ENCODE measurements around the gene NEGR1.
"Not testable (repeated sequence)": the region's sequence is repeated elsewhere in the genome, so short reads cannot be mapped to it uniquely, and the experiment has no call there.

Gene NEGR1

DNA sequence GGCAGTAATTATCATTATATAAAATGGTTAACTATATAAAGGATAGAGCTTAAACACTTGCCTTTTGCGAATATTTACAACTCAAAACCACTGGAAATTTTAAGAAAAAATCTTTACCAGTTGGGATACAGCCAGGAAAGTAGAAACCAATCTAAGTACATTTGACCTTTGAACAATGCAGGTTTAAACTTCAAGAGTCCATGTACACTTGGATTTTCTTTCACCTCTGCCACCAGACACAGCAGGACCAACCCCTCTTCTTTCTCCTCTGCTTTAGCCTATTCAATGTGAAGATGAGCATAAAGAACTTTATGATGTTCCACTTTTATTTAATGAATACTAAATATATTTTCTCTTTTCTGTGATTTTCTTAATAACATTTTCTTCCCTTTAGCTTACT is 361.1 kb downstream of the NEGR1 start:
- DNase-seq: no peak

DNA sequence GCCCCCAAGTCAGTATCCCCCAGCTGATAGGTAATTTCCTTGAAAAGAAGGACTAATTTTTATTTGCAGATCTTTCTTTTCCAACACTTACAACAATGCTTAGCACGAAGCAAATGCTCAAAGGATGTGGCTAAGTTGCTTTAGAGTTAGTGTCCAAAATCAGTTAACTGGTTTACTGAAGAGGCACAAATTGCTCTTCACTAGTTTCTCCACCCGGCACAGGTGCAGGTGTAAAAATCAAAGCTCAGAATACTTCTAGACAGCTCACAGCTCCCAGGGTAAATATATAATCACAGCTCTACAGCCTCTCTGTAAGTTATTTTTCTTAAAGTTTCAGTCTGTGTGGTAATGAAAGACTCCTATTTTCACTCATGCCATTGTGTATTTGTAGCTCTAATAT is 361.8 kb downstream of the NEGR1 start:
- DNase-seq: no peak

DNA sequence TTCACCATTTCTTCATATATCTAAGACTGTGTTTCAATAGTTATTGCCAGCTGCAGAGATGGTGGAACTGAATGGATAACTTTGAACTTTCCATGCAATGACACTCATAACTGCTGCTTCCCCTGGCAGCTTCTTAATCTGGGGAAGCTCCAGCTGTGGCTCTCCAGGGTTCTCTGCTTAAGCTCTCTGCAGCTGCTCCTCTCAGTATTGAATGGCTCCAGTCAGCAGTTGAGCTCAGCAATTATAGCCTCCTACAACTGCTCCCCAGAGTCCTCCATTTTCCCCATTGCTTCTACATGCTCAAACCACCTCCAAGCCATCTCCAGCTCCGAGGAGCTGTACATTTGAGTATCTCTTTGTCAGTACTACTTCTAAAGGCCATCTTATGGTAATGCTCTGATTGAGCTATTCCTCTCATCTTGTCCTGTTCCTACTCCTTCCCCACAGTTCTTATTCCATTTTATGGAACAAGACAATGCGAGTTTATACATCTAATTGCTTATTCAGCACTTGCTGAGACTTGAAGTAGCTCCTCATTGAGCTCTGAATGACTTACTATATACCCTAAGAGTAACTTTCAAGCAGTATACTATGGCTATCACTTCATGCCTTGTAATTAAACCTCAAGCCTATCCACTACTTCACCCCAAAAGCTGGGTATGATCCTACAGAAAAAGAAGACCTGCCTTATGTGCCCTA is 362.4 kb downstream of the NEGR1 start:
- DNase-seq: no peak

DNA sequence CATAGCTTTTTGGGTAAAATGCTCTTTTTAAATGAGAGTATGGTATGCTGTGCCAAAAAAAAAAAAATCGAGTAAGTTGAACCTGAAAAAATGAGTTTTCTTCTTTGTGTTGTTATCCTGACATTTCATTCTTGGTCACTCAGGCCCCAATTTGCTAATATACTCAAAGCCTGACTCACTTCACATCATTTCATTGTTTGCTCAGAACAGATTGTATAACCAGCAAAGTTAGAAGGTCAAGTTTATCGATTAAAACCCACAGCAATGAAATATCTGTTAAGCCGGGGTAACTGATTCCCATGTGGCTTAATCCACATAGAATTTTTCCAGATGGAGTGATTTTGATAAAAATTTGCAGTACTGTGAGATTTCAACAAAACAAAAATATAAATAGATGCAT is 363.7 kb downstream of the NEGR1 start:
- DNase-seq: no peak

DNA sequence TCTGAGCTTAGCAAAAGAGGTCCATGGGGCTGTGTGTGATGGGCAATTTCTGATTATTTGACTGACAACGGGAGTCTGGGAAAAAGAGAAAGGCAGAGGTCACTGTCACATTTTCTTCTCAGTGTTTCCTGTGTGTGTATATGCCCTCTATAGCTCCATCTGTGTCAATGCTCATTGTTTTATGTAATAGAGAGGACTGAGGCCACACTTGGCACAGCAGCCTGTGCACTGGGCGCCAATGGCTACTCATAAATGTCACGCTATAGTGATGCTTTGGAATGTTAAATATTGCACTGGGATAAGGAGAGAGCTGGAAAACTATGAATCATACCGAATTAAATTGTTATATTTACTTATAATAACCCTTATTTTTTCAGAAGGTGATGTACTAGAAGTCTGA is 365.4 kb downstream of the NEGR1 start:
- DNase-seq: no peak

DNA sequence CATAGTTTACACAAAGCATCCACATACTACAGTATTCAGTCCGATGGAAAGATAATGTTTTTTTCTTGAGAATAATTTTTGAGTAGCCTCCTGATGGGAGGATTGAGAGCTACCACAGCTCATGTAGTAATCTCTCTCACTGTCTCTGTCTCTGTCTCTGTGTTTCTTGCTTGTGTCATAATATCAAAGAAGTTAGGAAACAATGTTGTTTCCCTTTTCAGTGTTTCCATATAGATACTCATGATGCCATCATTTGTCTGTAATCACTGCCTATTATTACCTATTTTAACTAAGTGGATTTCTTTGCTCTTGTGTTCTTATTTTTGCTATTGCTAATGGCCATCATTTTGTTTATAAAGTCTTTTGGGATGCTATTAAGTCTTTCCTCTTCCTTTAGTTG is 367.7 kb downstream of the NEGR1 start:
- DNase-seq: no peak

DNA sequence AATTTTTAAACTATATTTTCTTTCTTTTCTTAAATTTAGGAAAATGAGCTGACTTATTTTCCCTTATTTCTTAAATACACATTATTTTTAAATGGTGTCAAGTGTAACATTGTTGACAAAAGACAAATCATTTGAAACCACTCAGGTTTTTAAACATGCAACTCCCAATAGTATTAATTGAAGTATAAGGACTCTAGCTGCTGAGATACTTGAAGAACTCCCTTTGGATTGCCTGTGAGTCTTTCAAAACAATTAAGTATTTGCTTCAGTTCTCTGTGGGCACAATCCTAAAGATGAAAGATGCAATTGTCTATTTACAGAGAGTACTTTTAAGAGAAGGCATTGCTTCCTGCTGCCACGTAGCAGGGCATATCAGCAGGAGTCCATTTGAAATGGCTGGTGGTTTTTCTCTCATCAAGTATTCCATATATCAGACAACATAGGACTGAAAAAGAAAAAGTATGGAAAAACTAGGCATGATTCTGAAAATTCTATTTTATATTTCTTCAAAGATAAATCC is 373.4 kb downstream of the NEGR1 start:
- no peak for DNase-seq

DNA sequence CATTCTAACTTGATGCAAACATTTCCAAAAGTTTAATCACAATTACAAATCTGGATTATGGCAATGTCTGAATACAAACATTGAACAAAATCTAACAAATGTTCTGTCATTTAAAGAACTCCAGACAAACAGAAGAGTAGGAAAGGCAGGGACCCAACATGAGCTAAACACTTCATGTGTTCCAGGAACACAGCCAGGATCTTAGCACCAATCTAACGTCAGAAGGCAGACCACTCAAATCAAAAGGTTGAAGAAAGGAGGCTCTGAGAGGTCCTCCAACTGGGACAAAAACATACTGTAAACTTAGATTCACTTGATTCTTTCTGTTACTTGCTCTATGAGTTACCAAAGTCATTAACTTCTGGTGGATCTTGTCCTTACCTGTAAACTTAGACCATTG is 374.0 kb downstream of the NEGR1 start:
- no peak for DNase-seq

DNA sequence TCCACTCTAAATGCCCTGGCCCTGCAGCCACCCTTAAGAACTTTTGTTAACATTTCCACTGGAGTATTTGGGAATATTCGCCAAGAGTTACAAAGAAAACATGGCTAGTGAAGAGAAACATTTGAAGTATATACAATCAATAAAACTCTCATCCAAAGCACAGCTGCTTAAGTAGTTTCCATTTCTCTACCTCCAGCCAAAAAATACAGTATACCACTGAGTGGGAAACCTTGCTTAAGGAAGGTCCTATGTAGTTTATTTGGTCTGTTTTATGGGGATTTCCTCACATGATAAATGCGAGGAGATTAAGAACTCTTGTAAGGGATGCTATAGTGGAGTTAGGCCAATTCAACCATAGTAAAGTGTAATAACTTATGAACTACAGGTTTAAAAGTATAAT is 382.5 kb downstream of the NEGR1 start:
- DNase-seq: no peak

DNA sequence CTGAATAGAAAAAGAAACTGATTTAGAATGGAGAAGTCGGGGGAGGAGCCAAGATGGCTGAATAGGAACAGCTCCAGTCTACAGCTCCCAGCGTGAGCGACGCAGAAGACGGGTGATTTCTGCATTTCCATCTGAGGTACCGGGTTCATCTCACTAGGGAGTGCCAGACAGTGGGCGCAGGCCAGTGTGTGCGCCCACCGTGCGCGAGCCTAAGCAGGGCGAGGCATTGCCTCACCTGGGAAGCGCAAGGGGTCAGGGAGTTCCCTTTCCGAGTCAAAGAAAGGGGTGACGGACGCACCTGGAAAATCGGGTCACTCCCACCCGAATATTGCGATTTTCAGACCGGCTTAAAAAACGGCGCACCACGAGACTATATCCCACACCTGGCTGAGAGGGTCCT is 394.2 kb downstream of the NEGR1 start:
- not testable (repeated sequence) for DNase-seq

DNA sequence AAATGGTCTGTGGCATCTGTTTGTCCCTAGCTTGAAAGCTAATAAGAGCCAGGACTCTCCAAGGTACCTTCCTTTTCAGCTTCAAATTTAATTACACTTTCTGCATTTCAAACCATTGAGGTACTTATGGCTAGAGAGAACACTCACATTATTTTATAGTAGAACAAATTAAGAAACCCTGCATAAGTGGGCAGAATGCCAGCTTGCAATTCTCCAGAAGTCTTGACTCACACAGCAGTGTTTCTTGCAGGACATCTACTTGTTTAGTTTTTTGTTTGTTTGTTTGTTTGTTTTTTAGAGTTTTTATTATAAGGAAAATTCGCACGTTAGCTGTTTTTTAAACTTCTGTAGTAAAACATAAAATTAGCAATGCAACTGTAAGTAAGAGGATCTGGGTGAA is 397.2 kb downstream of the NEGR1 start:
- peak; percentile 6 for DNase-seq

DNA sequence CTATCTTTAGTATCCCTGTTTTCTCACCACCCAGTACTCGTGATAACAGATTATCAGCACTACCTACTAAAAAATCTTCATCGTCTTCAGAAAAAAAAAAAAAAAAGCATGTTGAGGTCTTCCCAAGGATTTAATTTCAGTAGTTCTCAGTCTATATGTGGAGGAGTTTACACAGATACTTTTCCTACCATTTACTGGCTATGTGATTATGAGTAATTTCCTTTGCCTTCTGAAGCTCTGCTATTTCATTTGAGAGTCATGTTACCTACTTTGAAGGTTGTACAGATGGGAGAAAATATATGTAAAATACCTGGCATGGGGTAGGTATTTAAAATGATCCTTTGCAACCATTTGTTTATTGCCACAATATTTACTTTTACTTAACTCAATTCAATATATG is 399.7 kb downstream of the NEGR1 start:
- no peak for DNase-seq

DNA sequence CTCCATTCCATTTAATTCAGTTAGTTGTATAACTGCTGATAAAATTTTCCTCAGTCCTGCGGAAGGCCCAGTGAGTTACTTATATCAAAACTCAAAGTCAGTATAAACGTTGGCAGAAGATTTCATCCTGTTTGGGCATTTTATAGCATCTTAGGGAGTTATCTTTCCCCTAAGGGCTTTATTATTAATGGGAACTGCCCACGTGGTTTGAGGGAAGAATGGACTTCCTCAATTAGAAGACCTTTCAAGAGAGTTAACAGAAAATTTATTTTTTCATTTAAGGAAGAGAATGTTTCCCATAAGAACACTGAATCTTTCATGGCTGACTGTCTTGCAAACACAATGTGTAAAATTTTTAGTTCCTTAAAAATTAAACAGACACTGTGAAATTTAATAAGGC is 400.1 kb downstream of the NEGR1 start:
- DNase-seq: no peak

DNA sequence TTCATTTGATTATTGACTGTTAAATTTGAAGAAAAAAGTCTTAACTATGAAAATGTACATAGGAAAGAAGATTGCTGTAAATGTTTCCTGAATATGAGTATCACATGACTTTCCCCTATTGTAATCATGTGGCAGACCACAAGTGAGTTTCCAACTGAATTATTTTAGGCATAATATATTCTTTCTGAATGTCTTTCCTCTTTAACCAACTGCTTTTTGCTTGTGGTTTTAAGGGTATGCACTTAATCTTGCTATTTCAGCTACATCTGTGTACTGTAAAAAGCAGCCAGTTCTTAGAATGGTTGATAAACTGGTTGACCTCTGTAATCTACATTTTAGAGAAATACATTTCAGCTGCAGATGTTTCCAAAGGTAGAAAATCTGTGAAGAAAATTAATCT is 400.7 kb downstream of the NEGR1 start:
- DNase-seq: no peak

DNA sequence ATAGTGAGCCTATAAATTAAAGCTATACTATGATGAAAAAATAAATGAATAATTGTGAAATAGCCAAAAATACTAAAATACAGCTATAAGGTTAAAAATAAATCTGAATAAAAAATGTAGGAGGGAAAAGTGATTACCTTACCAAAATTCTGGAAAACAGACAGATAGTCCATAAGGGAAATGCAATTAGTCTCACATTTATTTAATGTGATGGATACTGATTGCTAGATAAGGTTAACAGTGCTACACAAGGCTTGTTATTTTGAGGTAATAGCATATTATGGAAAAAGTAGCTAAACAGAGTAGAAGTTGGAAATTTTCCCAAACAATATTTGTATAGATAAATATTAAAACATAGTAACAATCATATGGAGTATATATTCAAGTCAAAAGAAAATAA is 413.0 kb downstream of the NEGR1 start:
- no peak for DNase-seq

DNA sequence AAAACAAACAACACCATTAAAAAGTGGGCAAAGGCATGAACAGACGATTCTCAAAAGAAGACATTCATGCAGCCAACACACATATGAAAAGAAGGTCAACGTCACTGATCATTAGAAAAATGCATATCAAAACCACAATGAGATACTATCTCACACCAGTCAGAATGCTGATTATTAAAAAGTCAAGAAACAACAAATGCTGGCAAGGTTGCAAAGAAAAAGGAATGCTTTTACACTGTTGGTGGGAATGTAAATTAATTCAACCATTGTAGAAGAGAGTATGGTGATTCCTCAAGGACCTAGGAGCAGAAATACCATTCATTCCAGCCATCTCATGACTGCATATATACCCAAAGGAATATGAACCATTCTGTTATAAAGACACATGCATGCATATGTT is 419.6 kb downstream of the NEGR1 start:
- no peak for DNase-seq

DNA sequence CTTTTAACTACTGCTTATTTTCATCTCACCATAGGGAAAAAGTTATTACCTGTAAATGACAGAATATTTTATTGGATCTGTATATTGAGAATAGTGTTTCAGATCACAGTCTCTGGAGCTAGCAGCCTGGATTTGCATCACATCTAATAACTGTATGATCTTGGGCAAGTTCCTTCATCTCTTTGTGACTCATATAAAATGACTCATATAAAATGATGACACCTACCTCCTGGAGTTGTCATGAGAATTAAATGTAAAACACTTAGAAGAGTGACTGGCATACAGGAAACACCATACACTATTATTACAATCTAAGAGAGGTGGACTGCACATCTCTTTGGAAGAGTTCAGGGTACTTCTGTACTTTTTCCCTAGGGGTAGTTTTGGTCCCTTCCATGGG is 421.3 kb downstream of the NEGR1 start:
- DNase-seq: peak; percentile 70

DNA sequence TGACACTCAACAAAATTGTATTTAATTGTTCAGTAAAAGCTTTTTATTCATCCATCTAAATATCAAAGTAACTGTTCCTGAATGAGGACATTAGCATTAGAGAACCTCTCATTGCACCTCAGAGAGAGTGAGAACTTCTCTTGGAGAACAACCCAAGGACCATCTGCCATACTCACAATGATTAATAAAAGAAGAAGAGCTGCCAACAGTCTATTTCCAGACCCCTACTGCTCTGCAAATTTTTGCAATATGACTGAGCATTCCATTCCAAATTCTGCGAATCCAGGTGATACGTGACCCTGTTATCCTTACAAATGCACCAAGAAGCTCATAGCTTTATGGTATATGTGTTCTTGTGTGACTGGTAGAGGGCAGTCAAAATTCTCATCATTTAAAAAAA is 422.5 kb downstream of the NEGR1 start:
- DNase-seq: no peak

DNA sequence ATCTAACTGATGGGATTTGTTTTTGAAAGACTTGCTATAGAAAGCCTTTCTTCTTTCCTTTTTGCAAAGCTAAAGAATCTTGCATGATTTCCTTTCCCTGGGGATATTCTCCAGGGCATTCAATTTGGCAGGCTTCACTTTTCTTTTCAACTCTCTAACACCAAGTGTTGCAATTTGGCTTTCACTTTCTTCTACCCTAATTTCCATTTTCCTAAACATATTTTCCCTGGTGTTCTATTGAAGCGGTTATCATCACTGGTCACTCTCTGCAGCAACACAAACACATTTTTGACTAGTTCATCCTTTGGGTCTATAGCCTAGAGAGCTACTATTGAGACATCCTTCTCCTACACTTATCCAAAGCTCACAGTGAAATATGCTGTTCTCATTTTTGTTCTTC is 424.5 kb downstream of the NEGR1 start:
- DNase-seq: no peak

DNA sequence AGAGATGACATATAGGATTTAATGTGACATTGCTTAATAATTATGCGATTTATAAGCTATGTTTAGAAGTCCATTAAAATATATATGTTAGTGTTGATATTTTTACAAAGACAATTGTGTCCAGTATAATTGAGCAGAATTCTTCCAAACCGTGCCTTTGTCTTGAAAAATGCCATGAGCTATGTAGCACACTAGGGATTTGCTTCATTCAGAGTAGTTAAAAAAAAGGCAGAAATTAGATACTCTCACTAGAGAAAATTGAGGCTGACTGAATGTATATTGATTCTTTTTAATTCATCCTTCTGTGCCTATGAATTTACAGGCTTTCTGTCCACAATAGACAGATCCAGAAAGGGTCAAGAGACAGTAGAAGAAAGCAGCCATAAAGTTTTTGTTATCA is 429.0 kb downstream of the NEGR1 start:
- DNase-seq: no peak

DNA sequence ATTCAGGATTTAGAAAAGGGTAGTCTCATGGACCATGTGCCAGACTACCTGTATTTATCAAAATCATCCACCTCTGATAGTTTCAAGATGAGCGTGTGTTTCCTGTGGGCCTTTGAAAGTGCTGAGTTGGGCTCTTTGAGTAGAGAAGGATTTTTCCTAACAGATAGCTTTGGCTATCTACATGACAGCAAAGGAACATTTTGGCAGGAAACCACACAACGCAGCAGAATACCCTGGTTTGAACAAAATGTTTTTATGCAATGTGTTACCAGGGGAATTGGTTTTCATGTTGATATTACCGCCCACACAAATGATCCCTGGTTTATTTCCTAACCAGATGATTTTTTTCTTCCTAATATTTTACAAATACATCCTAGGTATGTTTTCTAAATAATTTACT is 431.4 kb downstream of the NEGR1 start:
- no peak for DNase-seq

DNA sequence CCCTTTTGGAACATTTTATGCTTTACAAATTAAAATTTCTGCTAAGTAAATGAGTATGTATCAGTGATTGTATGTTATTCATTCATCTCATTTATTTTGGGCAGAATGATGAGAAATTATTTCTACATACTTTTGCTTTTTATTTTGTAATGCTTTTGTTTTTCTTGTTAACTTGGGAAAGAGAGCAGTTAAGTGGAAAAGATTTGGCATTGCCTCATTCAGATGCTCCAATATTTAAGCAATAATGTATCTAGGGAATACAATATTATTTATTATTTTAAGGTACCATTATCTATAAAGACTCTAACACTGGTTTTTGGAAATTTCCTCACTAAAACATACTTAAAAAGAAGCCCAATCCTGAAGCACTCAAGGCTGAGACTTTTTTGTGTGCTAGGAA is 431.8 kb downstream of the NEGR1 start:
- DNase-seq: no peak

DNA sequence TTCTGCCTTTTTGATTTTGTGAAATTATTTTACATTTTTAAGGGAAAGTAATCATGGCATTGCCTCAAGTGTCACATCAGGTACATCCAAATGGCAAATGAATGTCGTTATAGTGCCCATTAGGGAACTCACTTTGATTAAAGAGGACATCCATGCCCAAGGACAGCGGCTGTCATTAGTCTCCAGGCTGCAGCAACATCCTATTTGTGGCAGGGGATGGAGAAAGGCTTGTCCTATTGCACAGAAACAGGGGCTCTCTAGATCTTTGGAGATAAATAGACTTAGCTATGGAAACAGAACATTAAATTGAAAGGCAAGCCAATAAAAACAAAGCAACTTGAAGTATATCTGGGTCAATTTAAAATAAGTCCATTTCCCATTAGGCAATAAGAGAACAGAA is 439.3 kb downstream of the NEGR1 start:
- DNase-seq: no peak

DNA sequence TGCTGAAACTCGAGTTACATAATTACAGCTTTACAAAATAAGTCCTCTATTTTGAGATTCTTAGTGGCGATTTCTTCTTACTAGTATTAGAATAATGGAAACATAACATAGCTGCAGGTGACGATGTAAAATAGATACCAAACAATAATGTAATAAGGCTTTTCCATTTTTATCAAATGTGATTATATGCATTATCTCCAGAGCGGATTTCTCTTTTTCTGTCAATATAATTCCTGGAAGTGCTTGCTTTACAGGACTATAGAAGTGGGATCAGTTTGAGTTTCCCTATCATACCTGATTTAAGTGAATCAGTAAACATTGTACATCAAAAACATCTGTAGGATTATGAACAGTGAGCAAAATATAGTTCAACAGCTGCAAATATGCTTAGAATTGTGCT is 442.5 kb downstream of the NEGR1 start:
- no peak for DNase-seq

DNA sequence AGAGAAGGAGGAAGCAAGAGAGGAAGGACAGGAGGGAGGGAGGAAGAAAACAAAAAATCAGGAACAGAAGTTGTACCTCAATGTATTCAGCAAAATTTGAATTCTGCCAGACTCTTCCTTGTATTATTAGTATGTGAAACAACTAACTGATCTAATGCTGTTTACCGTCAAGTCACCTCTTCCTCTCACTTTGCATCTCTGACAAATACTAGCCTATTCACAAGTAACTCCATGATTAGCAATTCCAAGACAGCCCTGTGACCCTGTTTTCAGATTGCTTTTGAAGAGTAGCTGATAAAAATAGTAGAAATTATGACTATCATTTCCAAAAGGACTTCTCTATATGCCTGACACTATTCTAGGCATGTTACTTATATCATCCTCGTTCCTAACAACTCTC is 445.4 kb downstream of the NEGR1 start:
- no peak for DNase-seq

DNA sequence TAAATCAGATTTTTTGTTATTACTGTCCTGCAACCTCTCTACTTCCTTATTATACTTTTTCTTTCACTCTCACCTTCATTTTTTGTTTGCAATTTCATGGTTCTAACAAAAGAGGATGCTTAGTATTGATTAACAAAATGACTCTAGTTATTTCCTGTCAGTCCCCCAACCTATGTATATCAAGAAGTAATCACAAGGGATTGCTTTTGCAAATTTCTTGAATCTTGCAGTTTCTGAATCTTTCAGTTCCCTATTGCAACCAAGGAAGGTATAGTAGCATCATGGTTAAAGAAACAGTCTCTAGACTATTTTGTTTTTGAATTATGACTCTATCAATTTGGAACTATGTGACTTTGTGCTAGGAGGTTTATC is 446.9 kb downstream of the NEGR1 start:
- DNase-seq: no peak

Measured in EL (cell line).